Suppressor macrophage treated with lipopolysaccharide for 4 hours (primary cell): ENCODE data around the gene NEK7.
A peak's percentile ranks its signal among the peaks of the same experiment; 100 is the strongest.

ENCODE experiments used
- DNase-seq: peaks from one replicate; pipeline ENCODE4 v3.0.0-alpha.2; 2020

NEK7 gene

DNA sequence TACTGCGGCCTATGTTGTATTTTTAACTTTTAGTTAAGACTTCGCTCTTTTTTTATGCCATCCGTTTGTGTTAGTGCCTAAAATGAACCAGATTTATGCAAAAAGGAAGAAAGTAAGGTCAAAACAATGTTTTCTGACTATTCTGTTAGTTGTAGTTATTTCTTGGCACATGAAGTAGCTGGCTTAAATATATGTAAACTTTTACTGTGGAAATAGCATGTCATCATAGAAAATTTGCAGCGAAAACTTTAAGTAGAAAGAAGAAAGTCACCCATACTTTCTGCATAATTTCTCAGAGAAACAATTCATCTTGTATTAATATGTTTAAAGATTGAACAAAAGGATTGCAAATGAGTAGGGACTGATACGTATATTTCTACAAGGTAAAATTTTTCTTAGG, 106.4 kb downstream of the NEK7 start:
- no peak for DNase-seq

DNA sequence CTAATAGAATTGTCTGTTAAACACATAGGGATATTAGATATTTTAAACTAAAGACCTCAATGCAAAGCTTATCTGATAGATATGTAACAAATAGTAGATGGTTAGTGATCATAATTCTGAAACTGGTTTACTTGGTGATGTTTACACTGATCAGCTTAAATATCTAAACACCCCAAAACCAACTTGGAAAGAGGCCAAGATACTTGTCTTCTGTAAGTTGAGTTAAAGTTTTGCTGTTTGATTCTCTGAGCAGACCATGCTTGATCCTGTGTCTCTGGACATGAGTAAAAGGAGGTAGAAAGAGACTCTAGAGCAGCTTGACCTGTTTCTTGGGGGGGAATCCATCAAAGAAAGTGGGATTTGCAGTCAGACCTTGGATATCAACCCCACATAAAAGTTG, 107.5 kb downstream of the NEK7 start:
- DNase-seq: no peak

DNA sequence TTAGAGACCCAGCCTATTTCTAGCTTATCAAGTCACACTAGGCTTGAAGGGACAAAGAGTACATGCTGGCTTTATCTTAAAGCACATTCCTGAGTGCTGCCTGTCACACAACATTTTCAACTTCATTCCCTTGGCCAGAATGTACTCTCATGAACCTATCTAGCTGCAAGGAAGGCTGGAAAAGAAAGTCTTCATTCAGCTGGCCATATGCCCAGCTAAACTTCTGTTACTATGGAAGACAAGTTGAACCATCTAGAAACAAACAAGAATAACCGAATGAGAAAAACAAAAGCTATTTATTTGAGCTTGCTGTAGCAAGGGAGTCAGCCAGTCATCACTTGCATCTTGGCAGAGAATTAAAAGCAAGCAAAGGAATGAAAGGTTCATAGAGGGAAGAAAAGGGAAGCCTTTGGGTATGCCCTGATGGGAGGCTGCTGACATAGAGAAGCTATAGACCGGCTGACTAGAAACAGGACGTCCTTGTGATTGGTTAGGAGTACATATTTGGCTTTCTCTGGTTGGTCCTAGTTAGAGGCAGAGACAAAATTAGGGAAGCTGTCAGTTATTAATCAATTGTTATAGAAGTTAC, 108.4 kb downstream of the NEK7 start:
- no peak for DNase-seq

DNA sequence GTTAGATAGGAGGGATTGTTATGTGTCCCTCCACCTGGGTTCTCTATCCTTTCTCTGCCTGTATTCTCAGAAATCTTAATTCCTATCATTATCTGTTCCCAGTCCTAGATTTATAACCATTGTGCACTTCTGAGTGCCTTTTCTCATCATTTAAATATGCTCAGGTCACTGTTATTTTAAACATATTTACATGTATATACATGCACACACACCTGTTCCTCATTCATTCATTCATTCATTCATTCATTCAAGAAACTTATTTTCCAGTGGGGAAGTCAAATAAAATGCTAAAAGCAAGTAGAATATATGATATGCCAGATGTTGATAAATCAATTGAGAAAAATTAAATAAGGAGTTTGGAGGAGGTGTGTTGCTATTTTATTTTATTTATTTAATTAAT, 110.3 kb downstream of the NEK7 start:
- no peak for DNase-seq

DNA sequence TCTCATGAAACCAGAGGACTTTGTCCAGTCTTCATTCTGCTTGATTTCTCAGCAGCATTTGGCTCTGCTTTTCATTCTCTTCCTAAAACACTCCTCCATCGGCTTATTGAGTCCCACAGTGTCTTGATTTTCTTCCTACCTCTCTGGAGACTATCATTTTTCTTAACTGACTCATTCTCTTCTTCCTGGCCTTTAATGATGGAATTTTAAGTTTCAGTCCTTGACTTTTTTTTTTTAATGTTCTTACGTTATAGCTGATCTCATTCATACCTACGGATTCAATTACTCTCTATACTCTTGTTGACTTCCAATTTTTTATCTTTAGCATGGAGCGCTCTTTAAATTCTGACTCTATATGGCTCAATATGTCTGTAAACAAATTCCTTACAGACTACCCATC, 111.1 kb downstream of the NEK7 start:
- no peak for DNase-seq

DNA sequence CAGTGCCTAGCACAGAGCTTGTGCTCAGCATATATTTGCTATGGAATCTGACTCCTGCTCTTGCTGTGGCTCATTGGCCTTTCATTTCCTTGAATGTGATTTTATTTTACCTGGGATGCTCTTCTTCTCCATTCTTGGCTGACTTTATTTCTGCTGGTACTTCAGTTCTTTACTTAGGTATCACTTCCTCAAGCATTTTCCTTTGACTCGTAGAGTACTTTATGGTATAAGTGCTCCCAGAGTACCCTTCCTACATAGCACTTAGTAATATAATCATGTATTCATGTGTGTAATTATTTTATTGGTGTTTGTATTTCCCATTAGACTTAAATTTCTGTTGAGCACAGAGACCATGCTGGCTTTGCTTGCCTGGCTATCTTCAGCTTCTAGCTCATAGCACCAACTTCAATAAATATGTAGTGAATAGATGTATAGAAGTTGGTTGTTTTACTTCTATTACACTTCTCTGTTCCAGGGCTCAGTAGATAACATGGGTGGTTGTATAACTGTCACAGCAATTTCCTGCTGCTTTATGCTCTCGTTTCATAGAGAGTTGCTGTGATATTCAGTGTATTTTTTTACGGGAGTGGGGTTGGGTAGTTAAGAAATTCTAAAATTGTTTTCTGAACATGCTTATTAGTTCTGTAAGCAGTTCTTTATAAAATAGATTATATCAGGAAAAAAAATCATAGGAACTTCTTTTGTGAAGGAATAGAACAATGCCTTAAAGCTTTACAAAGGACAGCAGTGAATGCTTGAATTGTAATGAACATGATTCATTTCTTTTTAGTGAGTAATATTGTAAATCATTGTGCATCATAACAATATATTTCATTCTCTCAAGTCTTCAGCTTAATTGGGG, 112.2 kb downstream of the NEK7 start:
- no peak for DNase-seq

DNA sequence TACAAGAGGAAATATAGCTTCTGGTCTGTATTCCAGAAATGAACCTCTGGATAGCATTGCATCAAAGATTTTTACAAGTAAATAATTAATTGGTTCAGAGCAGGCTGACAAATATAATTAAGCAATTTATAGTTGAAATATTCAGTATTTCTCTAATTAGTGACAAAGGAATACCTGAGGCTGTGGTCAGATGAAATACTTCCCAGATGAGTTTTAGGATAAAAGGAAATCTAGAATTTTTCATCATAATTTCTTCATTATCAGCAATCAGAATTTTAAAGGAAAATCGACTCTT, 112.8 kb downstream of the NEK7 start:
- no peak for DNase-seq

DNA sequence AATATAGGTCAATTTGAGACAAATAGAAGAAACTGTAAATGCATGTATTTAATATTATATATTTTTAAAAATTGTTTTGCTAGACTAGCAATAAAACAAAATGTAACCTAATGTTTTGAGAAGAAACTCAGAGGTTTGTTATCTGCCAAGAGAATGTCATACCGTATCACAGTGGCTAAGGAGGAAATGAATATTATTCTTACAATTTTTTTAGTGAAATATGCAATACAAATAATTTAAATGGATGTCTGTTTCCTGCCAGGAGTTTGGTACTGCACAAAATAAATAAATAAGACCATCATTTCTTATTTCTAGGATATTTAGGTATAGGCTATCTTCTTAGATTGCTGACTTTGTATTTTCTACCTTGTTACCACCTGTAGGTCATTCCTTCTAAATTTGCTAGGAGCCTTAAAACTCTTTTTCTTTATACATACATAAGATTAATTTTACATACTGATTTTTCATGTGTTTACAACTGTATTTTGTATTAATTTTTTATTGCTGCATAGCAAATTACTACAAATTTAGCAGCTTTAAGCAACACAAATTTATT, 113.6 kb downstream of the NEK7 start:
- no peak for DNase-seq

DNA sequence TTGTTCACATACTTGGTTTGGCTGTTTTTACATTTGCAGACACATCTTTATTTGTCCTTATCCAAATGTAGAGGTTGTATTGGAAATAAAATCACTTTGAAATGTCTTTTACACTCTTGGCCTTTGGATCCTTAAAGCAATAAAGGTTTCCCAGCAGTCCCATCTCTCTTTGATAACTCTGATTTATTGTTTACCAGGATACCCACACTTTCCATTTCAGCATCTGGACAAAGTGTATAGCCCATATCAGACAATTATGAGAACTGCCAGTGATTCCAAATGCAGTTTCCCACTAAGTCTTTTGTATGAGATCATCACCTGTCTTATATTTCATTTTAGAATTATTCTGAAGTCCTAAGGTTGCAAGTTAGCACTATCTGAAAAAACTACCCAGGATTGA, 114.7 kb downstream of the NEK7 start:
- no peak for DNase-seq

DNA sequence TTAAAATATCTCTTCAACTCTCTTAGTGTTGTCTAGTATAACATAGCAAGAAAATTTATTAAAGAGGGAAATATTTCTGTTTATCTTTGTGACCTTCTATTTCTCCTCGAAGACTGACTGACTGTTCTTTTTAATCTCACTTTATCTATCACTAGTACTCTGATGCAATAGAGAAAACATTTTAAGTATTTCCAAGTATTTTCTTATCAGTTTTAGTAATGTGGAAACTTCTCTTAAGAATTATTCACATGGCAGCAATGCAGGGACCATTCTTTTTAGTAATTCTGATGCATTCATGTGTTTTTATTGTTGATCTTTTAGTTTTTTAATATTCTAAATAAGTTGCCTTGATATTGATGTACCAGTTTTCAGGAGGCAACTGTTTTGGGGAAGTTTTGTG, 115.7 kb downstream of the NEK7 start:
- no peak for DNase-seq

DNA sequence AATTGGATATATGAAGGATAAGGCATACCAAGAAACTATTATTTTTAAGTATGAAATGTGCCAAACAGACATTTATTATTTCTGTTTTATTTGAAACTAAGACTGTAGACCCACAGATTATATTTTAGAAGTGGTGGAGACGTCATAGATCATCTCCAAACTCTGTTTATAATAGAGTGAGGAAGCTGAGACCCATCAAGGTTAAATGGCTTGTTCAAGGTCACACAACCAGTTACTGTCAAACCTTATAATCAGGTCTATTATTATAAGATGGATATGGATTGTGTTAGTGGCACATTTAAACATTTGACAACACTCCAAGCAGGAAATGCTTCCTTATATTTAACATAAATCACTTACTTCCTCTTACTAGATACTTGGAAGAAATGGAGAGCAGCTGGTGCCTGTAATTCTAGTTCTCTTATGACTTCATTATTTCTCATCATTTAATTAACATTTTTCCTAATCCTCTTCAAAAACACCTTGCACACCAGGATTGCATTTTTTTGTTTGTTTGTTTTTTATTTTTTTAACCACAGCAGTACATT, 117.0 kb downstream of the NEK7 start:
- DNase-seq: peak; percentile 5

DNA sequence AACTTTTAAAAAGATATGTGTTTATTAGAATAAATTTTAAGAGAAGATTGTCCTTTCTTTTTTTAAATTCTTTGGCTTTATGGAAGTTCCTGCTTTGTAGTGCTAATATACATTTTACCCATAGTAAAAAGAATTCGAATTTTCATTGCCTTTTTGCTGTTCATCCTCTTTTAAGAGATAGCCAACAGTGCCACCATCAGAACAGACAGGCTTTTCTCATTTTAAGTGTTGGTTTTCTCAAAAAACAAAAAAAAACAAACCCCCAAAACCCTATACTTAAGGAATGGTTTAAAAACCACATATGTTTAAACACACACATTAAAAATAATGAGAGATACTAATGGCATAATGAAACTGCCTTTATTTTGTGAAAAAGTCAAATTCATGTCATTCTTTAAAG, 118.8 kb downstream of the NEK7 start:
- no peak for DNase-seq

DNA sequence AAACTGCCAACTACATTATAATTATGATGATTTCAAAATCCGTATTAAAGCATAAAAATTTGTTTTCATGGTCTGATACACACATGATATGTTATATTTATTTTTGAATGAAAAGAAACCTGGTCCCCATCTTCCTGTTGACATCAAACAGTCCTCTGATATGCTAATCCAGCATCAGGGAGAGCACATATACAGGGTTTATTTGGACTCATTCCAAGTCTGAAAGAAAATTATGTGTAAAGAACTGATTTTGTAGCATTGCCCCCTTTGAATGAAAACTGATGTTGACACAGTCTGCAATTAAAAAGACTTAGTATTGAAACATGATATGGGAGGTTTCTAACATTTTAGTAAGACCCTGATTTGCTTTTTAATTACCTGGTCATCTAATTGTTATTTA, 119.4 kb downstream of the NEK7 start:
- DNase-seq: no peak

DNA sequence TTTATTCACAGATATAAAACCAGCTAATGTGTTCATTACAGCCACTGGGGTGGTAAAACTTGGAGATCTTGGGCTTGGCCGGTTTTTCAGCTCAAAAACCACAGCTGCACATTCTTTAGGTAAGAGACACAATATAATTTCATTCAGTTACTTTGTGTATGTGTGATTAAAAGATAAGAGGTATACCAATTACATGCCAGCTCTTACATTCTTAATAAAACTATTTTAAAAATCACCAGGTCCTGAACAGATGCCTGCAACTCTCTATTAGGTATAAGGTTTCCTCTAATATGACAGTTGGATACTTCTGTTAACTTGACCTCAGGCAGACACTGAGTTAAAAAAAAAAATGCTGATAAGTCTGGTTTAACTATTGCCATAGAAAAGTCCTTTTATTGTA, 122.1 kb downstream of the NEK7 start:
- DNase-seq: no peak

DNA sequence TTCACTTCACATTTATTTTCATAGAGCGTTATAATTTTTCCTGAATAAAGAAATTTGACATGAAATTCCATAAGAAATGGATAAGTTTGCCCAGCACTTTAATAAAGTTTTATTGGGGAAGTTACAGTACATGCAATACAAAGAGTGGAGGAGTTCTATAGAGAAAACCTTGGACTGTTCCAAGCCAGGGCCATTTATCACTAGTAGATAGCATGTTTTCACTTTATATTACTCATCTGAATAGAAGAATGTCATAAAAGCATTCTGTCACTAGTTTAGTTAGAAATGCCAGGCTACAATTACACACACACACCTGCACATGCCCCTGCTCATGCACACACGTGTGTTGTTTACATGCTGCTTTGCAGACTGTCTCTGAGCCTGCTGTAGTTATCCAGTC, 123.3 kb downstream of the NEK7 start:
- no peak for DNase-seq

DNA sequence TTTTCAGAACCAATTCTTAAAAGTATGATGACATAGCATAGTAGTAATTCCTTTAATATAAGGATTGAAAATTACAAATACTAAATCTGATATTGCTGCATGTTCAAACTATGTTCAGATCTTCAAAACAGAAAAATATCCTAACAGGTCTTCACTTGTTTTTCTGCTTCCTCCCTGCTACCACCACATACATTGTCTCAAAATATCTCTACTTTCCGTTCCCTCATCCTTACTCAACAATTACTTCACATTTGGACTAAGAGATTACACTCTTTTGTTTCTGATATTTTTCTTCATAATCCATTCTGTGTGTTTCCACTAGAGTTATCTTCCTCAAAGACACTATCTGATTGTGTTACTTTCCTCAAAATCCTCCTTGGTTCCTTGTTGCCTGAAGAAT, 125.1 kb downstream of the NEK7 start:
- DNase-seq: no peak

DNA sequence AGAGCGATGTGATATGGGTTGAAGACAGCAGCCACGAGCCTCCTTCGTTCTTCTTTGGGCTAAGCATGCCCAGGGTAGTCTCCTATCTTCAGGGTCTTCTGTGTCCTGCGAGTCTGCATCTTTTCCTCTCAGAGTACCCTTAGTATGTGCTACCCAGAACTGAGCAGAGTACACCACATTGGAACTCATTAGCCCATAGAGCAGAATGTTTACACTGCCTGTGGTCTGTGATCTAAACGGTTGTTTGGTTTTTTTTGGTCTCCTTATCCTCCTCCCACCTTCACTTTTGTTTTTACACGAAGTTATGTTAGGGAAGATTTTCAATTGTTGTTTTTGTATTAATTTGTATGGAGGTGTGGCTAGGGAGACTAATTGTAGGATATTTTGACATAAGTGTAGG, 126.4 kb downstream of the NEK7 start:
- no peak for DNase-seq

DNA sequence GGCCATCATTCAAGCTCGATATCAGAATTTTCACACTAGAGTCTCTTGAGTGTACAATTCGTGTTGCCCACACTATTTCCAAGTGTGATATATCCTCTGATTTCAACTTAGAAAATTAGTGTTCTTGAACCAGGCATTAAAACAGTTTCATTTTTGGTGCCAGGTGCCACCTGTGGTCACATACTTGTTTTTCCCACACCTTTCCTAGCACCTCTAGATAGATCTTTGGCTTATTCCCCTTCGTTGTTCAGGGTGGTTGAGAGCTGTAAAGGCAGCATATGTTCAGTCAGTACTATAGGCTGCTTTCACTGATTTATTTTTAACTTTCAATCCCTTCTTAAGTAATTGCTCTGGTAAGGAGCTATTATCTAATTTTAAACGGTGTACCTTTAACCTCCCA, 131.1 kb downstream of the NEK7 start:
- no peak for DNase-seq

DNA sequence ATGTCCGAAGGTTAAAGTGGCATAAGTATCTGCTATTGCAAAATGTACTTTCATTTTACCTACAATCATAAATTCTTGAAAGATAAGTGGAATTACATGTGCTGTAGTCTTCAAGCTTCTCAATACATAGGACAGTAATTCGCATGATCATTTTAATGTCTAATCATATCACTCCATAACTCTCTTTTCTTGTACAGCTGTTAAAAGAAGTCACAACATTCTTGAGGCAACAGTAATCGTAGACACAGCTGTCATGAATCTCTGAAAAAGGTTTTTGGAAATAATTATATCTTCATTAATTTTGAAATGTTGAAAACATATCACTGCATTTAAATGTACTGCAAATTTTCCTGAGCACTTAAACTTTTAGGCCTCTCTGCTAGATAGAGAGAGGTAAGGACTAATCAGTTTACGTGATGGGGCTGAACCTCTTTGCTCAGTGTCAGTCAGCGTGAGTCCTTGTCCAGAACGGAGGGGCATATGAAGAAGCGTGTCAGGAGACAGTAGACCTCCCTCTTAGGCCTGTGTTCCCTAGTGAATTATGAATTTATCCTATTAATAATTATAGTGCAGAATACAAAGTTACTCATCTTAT, 133.4 kb downstream of the NEK7 start:
- DNase-seq: no peak

DNA sequence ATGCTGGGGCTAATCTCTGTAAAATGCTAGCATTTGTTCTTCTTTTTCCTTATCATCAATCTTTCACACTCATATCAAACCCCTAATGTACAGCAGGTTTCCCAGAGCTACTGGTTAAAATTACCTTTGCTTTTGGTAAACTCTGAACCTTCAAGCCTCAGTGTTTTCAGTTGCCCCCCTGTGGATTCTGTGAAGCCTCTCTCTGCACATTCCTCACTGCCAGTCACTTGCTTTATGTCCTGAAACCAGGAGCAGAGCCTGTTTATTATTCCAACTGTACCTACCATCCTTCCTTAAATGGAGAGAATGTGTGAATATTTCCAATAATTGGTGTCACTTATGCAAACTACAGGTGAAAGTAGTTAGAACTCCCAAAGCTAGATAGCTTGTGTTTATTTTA, 134.2 kb downstream of the NEK7 start:
- DNase-seq: no peak

DNA sequence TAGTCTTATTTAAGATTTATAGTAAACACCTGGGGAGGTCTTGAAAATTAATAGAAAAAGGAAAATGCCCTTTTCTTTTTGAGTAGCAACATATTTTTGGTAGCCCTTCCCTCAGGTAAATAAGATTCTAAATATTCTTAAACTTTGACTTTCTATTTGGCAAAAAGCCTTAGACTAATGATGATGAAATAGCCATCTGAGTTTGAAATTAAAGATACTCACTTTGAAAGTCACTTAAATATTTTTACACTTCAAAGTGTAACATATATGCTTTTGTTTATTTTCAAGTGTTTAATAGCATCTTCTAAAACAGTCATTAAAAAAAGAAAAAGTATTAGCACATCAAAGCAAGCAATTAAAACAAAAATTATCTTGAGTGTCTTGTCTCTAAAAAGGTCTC, 135.1 kb downstream of the NEK7 start:
- DNase-seq: no peak

DNA sequence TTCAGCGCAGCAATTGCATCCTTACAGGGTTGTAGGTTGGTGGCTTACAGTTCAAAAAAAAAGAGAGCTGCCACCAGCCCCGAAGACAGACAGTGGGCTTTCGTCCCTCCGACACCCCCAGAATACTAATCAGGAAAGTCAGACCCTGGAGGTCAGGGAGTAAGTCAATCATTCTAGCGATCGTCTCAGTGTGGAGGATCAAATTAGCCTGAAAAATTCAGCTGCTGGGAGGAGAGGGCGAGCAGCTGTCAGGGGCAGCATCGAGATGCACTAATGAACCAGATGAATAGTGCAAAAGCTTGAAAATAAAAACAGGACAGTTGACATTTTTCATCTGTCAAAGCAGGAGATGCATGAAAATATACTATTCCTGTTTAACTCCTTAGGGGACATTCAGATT, 138.4 kb downstream of the NEK7 start:
- DNase-seq: no peak

DNA sequence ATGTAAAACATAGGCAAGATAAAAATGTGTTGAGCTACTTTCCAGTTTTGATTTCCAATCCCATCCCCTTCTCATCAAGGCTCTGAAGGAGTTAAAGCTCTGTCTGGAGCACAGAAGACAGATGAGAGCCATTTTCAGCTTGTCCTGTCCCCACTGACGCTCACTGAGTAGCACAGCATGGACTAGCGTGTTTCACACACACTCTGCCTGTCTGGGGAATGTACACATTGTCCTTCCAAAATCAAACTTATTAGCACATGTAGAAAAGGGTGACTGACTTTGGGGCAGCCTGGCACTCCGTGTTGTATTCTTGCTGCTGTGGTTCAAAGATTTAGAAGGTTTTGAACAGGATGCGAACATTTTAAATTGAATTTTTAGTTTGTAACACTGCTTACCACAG, 139.2 kb downstream of the NEK7 start:
- no peak for DNase-seq

DNA sequence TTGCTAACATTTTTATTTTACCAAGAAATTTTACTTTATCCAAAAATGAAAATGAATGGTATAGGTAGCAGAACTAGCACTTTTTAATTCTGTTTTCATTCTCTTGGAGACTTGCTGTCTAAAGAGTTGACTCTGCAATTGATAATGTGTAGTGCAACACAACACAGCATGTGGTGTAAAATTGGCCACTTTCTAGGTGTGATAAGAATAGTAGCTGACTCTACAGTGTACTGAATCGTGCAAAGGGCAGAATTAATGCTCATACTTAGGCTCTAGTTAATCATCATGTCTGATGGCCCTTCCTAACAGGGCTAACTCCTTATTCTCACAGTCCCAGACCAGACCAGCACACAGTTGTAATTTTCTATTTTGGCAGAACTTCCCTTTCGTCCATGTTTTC, 140.5 kb downstream of the NEK7 start:
- DNase-seq: no peak
